ENCODE measurements around the gene MYF6.

GRCh38 chr12:80708259-80708974 lies 983 bp downstream of the MYF6 start:
- no peak for TF ChIP-seq EZH2 (IDR thresholded peaks at IDR 0.05; ENCODE audit: borderline replicate concordance, low read depth, low read length, poor library complexity, severe bottlenecking)
- TF ChIP-seq, protein P1, sequence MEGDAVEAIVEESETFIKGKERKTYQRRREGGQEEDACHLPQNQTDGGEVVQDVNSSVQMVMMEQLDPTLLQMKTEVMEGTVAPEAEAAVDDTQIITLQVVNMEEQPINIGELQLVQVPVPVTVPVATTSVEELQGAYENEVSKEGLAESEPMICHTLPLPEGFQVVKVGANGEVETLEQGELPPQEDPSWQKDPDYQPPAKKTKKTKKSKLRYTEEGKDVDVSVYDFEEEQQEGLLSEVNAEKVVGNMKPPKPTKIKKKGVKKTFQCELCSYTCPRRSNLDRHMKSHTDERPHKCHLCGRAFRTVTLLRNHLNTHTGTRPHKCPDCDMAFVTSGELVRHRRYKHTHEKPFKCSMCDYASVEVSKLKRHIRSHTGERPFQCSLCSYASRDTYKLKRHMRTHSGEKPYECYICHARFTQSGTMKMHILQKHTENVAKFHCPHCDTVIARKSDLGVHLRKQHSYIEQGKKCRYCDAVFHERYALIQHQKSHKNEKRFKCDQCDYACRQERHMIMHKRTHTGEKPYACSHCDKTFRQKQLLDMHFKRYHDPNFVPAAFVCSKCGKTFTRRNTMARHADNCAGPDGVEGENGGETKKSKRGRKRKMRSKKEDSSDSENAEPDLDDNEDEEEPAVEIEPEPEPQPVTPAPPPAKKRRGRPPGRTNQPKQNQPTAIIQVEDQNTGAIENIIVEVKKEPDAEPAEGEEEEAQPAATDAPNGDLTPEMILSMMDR (conservative IDR thresholded peaks at IDR 0.05; ENCODE audit: low read depth, low read length) = no peak

All from A673 (cell line).